HUDEP-2 (cell line): ENCODE results near the gene SLC66A2.

Experiments used
- DNase-seq, 76 experiments: peaks; one replicate each; lab custom pipeline; 2025; ENCODE audit not compliant: unreplicated experiment in 76 of 76; lab: John Stamatoyannopoulos, UW

The SLC66A2 gene

GRCh38 chr18:79852561-79853302 lies 98.7 kb downstream of the SLC66A2 start:
- no peak for DNase-seq
